Measurements from ENCODE around the gene GPC6. TPM values are rescaled to one million over a fixed set of nuclear protein-coding genes. Genes with fewer than 3 reads are reported as not detected.

GPC6 gene
- total and polyA plus RNA-seq, 2 donors (not counting 3 experiments of a cell fraction or from before 2014, with no cell fraction given), result 0.01 TPM; not detected in 1

DNA sequence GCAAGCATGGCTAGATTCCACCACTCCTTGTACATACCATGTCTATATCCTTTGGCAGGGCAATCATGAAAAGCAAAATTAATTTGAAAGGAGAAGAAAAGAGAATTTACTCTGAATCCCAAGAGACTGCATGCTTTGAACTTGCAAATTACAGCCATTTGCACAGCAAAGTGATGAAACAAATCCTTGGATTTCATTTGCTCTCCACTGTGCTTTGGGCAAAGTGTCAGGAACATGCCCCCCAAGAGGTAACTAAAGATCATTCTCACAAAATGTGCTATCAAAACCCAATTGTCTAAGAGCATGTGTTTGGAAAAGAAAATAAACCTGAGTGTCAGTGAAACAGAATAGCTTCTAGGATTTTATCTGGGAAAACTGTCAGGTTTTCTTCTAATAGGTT is 298.5 kb downstream of the GPC6 start:
- no peaks in the 10 kb centered on the region for H3K79me2 ChIP-seq (ENCODE audit: control insufficient read depth, insufficient read depth, low read length)
- no peaks in the 10 kb centered on the region for H3K4me1 ChIP-seq (ENCODE audit: control insufficient read depth, extremely low read depth, insufficient read depth, low read length)
- ChIA-PET POLR2A (no interaction called here), CTCF (no interaction called here)
- TF ChIP-seq FOS (IDR thresholded peaks at IDR 0.05; ENCODE audit: borderline replicate concordance, insufficient read depth, low read length) (no peak), GATA2 (IDR thresholded peaks at IDR 0.05; ENCODE audit: insufficient read depth, insufficient read length, low read depth, low read length) (no peak), MYC (IDR thresholded peaks at IDR 0.05; ENCODE audit: low read depth, low read length) (no peak), MAX (IDR thresholded peaks at IDR 0.05; ENCODE audit: insufficient read depth, insufficient read length) (no peak), CTCF (IDR thresholded peaks at IDR 0.05; ENCODE audit: extremely low read depth in 1 of 2, insufficient read depth in 1 of 2, low read depth in 1 of 2, low read length in 2 of 2) (no peak), JUN (IDR thresholded peaks at IDR 0.05; ENCODE audit: borderline replicate concordance, insufficient read depth, insufficient read length, low read depth) (no peak), POLR2A (IDR thresholded peaks at IDR 0.05; ENCODE audit: low read depth, low read length) (no peak), EZH2 (IDR thresholded peaks at IDR 0.05; ENCODE audit: borderline replicate concordance, low read depth, low read length, severe bottlenecking) (no peak), POLR2AphosphoS5 (IDR thresholded peaks at IDR 0.05; ENCODE audit: insufficient read depth, low read depth, low read length) (no peak)
- H3K36me3 ChIP-seq (ENCODE audit: control insufficient read depth in 2 of 2, extremely low read depth in 1 of 2, insufficient read depth in 2 of 2, low read length in 2 of 2), result no peaks in the 10 kb centered on the region
- no peak overlapping the region for H3K9ac ChIP-seq (replicated peaks; ENCODE audit: extremely low read depth, insufficient read depth, low read length)
- H3K4me3 ChIP-seq (replicated peaks in 1 of 3; ENCODE audit: insufficient read depth in 1 of 3, low read depth in 1 of 3, low read length in 3 of 3), result no peak overlapping the region
- H3K27me3 ChIP-seq (ENCODE audit: control insufficient read depth in 2 of 2, insufficient read depth in 2 of 2, low read length in 2 of 2), result no peaks in the 10 kb centered on the region
- intact Hi-C loops (cut with micrococcal nuclease) (no loop called here), dilution Hi-C loops (cut with MboI; ENCODE audit: extremely low pct_ligation_motif_present, low sequenced_read_pairs) (no loop called here)
- no peak overlapping the region for H3K27ac ChIP-seq (ENCODE audit: insufficient read depth, low read depth, low read length)
- H3K9me3 ChIP-seq (replicated peaks; ENCODE audit: control insufficient read depth, insufficient read depth, low read length), result peaks cover 6% of the 10 kb centered on the region
- H3K9me1 ChIP-seq (replicated peaks; ENCODE audit: control insufficient read depth, extremely low read depth, insufficient read depth, low read length), result no peaks in the 10 kb centered on the region
- no peak for FAIRE-seq
- H4K20me1 ChIP-seq (replicated peaks; ENCODE audit: control insufficient read depth, extremely low read depth, insufficient read depth, low read length), result no peaks in the 10 kb centered on the region
- BruUV-seq (replicated peaks), result no TSS peak
- no peak overlapping the region for H3K4me2 ChIP-seq (ENCODE audit: insufficient read depth, low read length)
- no peak overlapping the region for H2AFZ ChIP-seq (ENCODE audit: low read depth, low read length)
- DNase-seq (ENCODE audit: low read depth, low spot score), result no peak

All from endothelial cell of umbilical vein (primary cell).